Uterus (tissue), 4 donors: ENCODE data around the gene AIFM3. TPM values are rescaled to one million over a fixed set of nuclear protein-coding genes. Genes with fewer than 3 reads are reported as not detected.

Experiments
- DNase-seq, 2 donors: peaks; one replicate each; pipeline ENCODE4 v3.0.0-alpha.2; 2019 to 2020
- H3K27ac ChIP-seq, 2 donors: fragments of 200-600 bp; sonication (generic); 1 replicate in 1 of 2; 2 replicates in 1 of 2; pipeline ENCODE4 v1.5.1; 2016 to 2018
- H3K27me3 ChIP-seq, 2 donors: fragments of 200-600 bp; sonication (generic); one replicate each; pipeline ENCODE4 v1.5.1; 2018 to 2019; ENCODE audit warnings: control low read depth in 1 of 2
- H3K36me3 ChIP-seq, 2 donors: fragments of 200-600 bp; sonication (generic); one replicate each; pipeline ENCODE4 v1.5.1; 2019; ENCODE audit warnings: control low read depth in 1 of 2
- H3K4me1 ChIP-seq, 2 donors: fragments of 200-600 bp; sonication (generic); one replicate each; pipeline ENCODE4 v1.5.1; 2018 to 2019; ENCODE audit warnings: control low read depth in 1 of 2
- H3K4me3 ChIP-seq, 2 donors: fragments of 200-600 bp; sonication (generic); 1 replicate in 1 of 2; 2 replicates in 1 of 2; pipeline ENCODE4 v1.5.1; 2018 to 2019; ENCODE audit warnings: mild to moderate bottlenecking in 1 of 2
- H3K9me3 ChIP-seq, 2 donors: fragments of 200-600 bp; sonication (generic); one replicate each; pipeline ENCODE4 v1.5.1; 2019; ENCODE audit warnings: control low read depth in 1 of 2
- POLR2A ChIP-seq, 2 donors: fragments of 450-650 bp; IDR thresholded peaks; one replicate each; pipeline ENCODE4 v1.6.1; 2016; ENCODE audit warnings: antibody characterized with exemption in 2 of 2, mild to moderate bottlenecking in 1 of 2, moderate library complexity in 1 of 2
- intact Hi-C: fragments of 100-400 bp; cut with DNase I; formaldehyde crosslinking; loops from one replicate; pipeline ENCODE4 v1.15.1; 2023; ENCODE audit warnings: low total_unique reads
- total RNA-seq, 4 donors: library from RNA; depleted of rRNA in 3 of 4; stranded (reverse); fragments of >200 nt in 3 of 4; gene quantifications; one replicate each; pipeline versions ENCODE4 v1.1.0 to v1.2.4, GENCODE V29; 2014 to 2023
- TF ChIP-seq, protein P1 (sequence below), 4 experiments: fragments of 200-600 bp in 2 of 4; fragments of 450-650 bp in 2 of 4; sonication (generic) in 2 of 4; IDR thresholded peaks; one replicate each; pipeline ENCODE4 v1.5.1; 2016 to 2019; ENCODE audit warnings: antibody characterized with exemption in 4 of 4, mild to moderate bottlenecking in 2 of 4, moderate library complexity in 1 of 4
- donor health status: DM: yes; HTN: yes; CAD: no.

The AIFM3 gene
- total RNA-seq, 4 donors from 2014 or later: 3.2 to 3.4 TPM; not detected in 2

DNA sequence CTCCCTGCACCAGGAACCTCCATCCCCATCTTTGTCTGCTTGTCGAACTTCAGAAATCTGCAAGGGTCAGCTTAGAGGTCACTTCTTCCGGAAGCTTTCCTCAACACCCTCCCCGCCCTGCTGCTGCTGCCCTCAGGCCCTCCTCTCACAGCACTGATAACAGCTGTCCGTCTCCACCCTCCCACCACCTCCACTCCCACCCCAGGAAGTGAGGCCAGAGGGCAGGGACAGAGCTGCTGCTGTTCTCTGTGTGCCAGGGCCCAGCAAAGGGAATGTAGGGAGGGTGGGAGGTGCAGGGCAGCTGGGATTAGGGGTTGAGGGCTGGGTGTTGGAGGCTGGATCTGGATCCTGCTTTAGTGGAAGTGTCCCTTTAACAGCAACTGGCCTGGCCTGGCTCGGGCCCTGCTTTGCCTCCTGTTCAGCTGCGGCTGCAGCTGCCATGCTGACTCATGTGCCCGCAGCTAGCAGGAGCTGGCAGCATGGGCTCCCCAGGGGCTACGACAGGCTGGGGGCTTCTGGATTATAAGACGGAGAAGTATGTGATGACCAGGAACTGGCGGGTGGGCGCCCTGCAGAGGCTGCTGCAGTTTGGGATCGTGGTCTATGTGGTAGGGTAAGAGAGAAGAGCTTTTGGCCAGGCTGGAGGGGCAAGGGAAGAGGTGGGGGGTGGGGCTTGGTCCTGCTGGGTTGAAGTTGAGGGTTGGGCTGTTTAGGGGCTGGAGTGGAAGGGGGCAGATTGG lies 47.8 kb downstream of the AIFM3 start, which contains the start of gene P2RX6:
Gene P2RX6, plus strand, starts transcription at position 440 of the 740 bp plus-strand sequence. Its CDS starts 10 bp downstream, at position 450.
- TF ChIP-seq, protein P1, sequence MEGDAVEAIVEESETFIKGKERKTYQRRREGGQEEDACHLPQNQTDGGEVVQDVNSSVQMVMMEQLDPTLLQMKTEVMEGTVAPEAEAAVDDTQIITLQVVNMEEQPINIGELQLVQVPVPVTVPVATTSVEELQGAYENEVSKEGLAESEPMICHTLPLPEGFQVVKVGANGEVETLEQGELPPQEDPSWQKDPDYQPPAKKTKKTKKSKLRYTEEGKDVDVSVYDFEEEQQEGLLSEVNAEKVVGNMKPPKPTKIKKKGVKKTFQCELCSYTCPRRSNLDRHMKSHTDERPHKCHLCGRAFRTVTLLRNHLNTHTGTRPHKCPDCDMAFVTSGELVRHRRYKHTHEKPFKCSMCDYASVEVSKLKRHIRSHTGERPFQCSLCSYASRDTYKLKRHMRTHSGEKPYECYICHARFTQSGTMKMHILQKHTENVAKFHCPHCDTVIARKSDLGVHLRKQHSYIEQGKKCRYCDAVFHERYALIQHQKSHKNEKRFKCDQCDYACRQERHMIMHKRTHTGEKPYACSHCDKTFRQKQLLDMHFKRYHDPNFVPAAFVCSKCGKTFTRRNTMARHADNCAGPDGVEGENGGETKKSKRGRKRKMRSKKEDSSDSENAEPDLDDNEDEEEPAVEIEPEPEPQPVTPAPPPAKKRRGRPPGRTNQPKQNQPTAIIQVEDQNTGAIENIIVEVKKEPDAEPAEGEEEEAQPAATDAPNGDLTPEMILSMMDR (IDR thresholded peaks at IDR 0.05): no peak
- TF ChIP-seq POLR2A (IDR thresholded peaks at IDR 0.05): no peak
- H3K36me3 ChIP-seq: no peaks in the 10 kb centered on the region
- H3K27me3 ChIP-seq: no peaks in the 10 kb centered on the region
- H3K9me3 ChIP-seq: no peaks in the 10 kb centered on the region
- peaks cover 4 to 11% of the 10 kb centered on the region in 2 donors for H3K4me1 ChIP-seq
- H3K27ac ChIP-seq: peak within 1 kb of the TSS; percentile 16 to 79
- intact Hi-C loops: no loop called here
- peak within 1 kb of the TSS; percentile 12 to 43 for H3K4me3 ChIP-seq
- no peak for DNase-seq

DNA sequence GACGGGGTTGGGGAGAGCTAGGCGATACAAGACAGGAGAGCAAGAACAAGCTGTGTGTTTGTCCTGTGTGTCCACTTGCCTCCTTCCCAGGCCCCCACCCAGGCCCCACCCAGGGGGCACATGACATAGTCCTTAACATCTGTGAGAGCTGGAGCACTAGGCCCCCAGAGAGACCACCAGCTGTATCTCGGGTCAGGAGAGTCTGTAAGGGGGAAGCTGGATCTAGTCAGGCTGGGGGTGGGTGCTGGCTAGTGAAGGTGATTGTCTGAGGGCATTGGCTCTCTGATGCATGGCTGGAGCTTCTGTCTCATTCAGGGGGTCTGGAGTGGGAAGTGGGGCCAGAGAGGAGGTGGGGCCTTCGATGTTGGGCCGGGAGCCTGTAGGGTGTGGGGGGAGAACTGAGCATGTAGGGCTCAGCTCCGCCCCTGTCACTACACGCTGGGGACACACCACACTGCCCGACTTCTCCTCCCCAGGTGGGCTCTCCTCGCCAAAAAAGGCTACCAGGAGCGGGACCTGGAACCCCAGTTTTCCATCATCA lies 48.5 kb downstream of the AIFM3 start:
- Histone ChIP-seq H3K4me3 (no peak overlapping the region), H3K4me1 (peaks cover 4 to 11% of the 10 kb centered on the region in 2 donors), H3K9me3 (no peaks in the 10 kb centered on the region), H3K27me3 (no peaks in the 10 kb centered on the region), H3K36me3 (no peaks in the 10 kb centered on the region), H3K27ac (peak overlapping the region in 1 of 2 donors; percentile 25)
- DNase-seq: no peak
- TF ChIP-seq POLR2A (IDR thresholded peaks at IDR 0.05): no peak
- TF ChIP-seq, protein P1 (IDR thresholded peaks at IDR 0.05): no peak
- intact Hi-C loops: no loop called here

DNA sequence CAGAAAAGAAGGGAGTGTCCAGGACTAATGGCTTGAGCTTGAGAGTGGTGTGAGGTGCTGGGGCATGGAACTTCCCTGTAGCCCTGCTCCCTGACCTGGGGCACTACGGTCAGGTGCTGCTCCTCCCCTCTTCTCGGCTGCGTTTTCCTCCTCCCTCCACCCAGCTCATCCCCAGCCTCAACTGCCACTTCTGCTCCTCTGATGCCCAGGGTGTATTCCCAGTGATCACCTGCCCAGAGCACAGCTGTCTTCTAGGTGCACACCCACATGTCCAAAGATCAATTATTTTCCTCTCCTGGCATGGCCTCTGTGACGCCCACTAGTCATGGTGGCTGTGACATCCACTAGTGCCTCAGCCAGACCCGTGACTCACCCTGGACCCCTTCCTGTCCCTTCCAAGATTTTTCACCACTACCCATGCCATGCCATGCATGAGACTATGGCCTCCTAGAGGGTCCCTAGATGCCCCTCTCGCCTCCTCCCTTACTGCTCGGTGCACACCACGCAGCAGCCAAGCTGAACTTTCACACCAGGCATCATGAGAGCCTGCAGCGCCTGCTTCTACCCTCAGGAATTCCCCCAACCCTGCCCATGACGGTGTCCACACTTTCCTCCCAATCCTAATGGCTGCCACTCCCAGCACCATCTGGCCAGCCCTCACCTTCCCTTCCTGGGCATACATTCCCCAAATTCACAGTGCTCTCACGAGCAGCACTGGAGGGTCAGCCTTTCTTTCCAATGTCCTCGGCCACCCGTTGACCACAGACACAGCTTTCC lies 49.8 kb downstream of the AIFM3 start:
- H3K27ac ChIP-seq: no peak overlapping the region
- intact Hi-C loops: no loop called here
- H3K4me1 ChIP-seq: peaks cover 4 to 11% of the 10 kb centered on the region in 2 donors
- no peaks in the 10 kb centered on the region for H3K36me3 ChIP-seq
- no peak overlapping the region for H3K4me3 ChIP-seq
- TF ChIP-seq, protein P1 (IDR thresholded peaks at IDR 0.05): no peak
- no peak for TF ChIP-seq POLR2A (IDR thresholded peaks at IDR 0.05)
- no peak for DNase-seq
- H3K9me3 ChIP-seq: no peaks in the 10 kb centered on the region
- H3K27me3 ChIP-seq: no peaks in the 10 kb centered on the region

DNA sequence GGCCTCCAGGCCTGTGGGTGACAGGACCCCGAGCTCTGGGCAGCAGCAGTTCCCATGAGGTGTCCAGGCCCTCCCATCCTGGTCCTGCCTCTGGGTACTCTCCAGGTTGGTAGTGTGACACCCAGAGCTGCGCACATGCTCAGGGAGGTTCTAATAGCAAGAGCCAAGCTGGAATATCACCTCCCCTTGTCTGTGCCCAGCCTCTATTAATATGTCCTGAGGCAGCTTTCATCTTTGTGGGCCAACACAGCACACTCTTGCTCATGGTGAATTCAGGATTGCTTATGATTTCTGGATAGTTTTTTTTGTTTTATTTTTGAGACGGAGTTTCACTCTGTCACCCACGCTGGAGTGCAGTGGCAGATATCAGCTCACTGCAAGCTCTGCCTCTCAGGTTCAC lies 51.3 kb downstream of the AIFM3 start:
- no peaks in the 10 kb centered on the region for H3K27me3 ChIP-seq
- no peak for DNase-seq
- H3K27ac ChIP-seq: no peak overlapping the region
- intact Hi-C loops: no loop called here
- TF ChIP-seq, protein P1 (IDR thresholded peaks at IDR 0.05): no peak
- TF ChIP-seq POLR2A (IDR thresholded peaks at IDR 0.05): no peak
- H3K36me3 ChIP-seq: no peaks in the 10 kb centered on the region
- H3K4me1 ChIP-seq: peaks cover 4 to 11% of the 10 kb centered on the region in 2 donors
- no peaks in the 10 kb centered on the region for H3K9me3 ChIP-seq
- no peak overlapping the region for H3K4me3 ChIP-seq
